T follicular helper cell (primary cell): Measurements from ENCODE around the gene CD300C.
"Not testable (repeated sequence)": the region's sequence is repeated elsewhere in the genome, so short reads cannot be mapped to it uniquely, and the experiment has no call there.

Experiments
- DNase-seq: peaks from one replicate; pipeline ENCODE4 v3.0.0-alpha.2; 2020; ENCODE audit warnings: low read depth
- total RNA-seq, 2 experiments: gene quantifications; one replicate each; lab custom pipeline; 2026; lab: John Stamatoyannopoulos, UW

The CD300C gene
- 0 reads per million in 2 experiments for total RNA-seq

- DNase-seq, result no peak
Observed at GRCh38 chr17:74545843-74546230, at the start of gene CD300C. Gene CD300C (minus strand): TSS chr17:74546115. CDS start chr17:74545782, 333 bp downstream.

GRCh38 chr17:74595037-74595750, 49.3 kb upstream of the CD300C start:
- no peak for DNase-seq

GRCh38 chr17:74592087-74592990, 46.4 kb upstream of the CD300C start, which contains the start of gene CD300LD:
Gene CD300LD (minus strand): TSS chr17:74592283. CDS start chr17:74592202, 81 bp downstream.
- DNase-seq, result no peak

GRCh38 chr17:74591503-74591902, 45.6 kb upstream of the CD300C start:
- no peak for DNase-seq

- no peak for DNase-seq
Observed at GRCh38 chr17:74585711-74586110, 39.8 kb upstream of the CD300C start.

GRCh38 chr17:74584292-74585060, 38.6 kb upstream of the CD300C start:
- DNase-seq, result no peak

- no peak for DNase-seq
Observed at GRCh38 chr17:74582633-74583032, 36.7 kb upstream of the CD300C start.

GRCh38 chr17:74579900-74580299, 34.0 kb upstream of the CD300C start:
- DNase-seq, result no peak

- no peak for DNase-seq
Observed at GRCh38 chr17:74578979-74579378, 33.1 kb upstream of the CD300C start.

GRCh38 chr17:74574489-74575142, 28.7 kb upstream of the CD300C start:
- DNase-seq, result no peak

- DNase-seq, result not testable (repeated sequence)
Observed at GRCh38 chr17:74573635-74574034, 27.7 kb upstream of the CD300C start.

- no peak for DNase-seq
Observed at GRCh38 chr17:74573169-74573568, 27.3 kb upstream of the CD300C start.

- no peak for DNase-seq
Observed at GRCh38 chr17:74571621-74572270, 25.8 kb upstream of the CD300C start.

GRCh38 chr17:74569020-74570003, 23.4 kb upstream of the CD300C start:
- no peak for DNase-seq

GRCh38 chr17:74568106-74568873, 22.4 kb upstream of the CD300C start:
- no peak for DNase-seq

- no peak for DNase-seq
Observed at GRCh38 chr17:74567397-74567796, 21.5 kb upstream of the CD300C start, which contains the start of gene CD300H. Gene CD300H (minus strand): TSS chr17:74567509.

GRCh38 chr17:74566132-74566753, 20.3 kb upstream of the CD300C start:
- no peak for DNase-seq

- DNase-seq, result no peak
Observed at GRCh38 chr17:74565126-74565525, 19.2 kb upstream of the CD300C start.
